Panc1 (cell line): ENCODE measurements around the gene AK2.

Experiments
- CTCF ChIP-seq: fragments of 450-650 bp; IDR thresholded peaks from 2 replicates; pipeline ENCODE4 v1.5.1; 2017; ENCODE audit warnings: mild to moderate bottlenecking
- POLR2AphosphoS5 ChIP-seq: IDR thresholded peaks from 2 replicates; pipeline ENCODE4 v1.6.1; 2012; ENCODE audit warnings: mild to moderate bottlenecking, low read depth, low read length, moderate library complexity
- REST ChIP-seq, 2 experiments: IDR thresholded peaks; 2 replicates each; pipeline ENCODE4 v1.6.1; 2011 to 2012; ENCODE audit warnings: low read depth in 2 of 2, control low read depth in 1 of 2, low read length in 1 of 2, mild to moderate bottlenecking in 1 of 2, moderate library complexity in 1 of 2; ENCODE audit not compliant: insufficient read depth in 1 of 2
- SIN3A ChIP-seq: IDR thresholded peaks from 2 replicates; pipeline ENCODE4 v1.6.1; 2012; ENCODE audit warnings: low read depth, mild to moderate bottlenecking, low read length, moderate library complexity, borderline replicate concordance; ENCODE audit not compliant: insufficient read depth
- TCF7L2 ChIP-seq: IDR thresholded peaks from 2 replicates; pipeline ENCODE4 v1.6.1; 2011; ENCODE audit warnings: mild to moderate bottlenecking, low read depth, low read length, inconsistent platforms

- TF ChIP-seq CTCF (no peak), TCF7L2 (no peak), POLR2AphosphoS5 (no peak), REST (IDR thresholded peaks at IDR 0.05; ENCODE audit: insufficient read depth in 1 of 2, low read depth in 2 of 2, low read length in 1 of 2) (no peak), SIN3A (no peak)
These were observed 44.7 kb downstream of the AK2 start for GRCh38 chr1:32991819-32992488.
